Bone marrow (tissue), 2 donors: ENCODE data around the gene ST6GALNAC5.

Experiments
- DNase-seq, 2 donors: peaks; one replicate each; lab custom pipeline; 2025; lab: John Stamatoyannopoulos, UW

Gene ST6GALNAC5

GRCh38 chr1:77014073-77014788 lies 147.0 kb downstream of the ST6GALNAC5 start:
- DNase-seq, result no peak

GRCh38 chr1:77015748-77016341 lies 148.6 kb downstream of the ST6GALNAC5 start:
- DNase-seq, result no peak

- no peak for DNase-seq
Measured at GRCh38 chr1:77016386-77016985, 149.2 kb downstream of the ST6GALNAC5 start.

GRCh38 chr1:77018311-77018710 lies 151.0 kb downstream of the ST6GALNAC5 start:
- DNase-seq, result no peak

GRCh38 chr1:77018761-77019160 lies 151.5 kb downstream of the ST6GALNAC5 start:
- no peak for DNase-seq

GRCh38 chr1:77021732-77022131 lies 154.5 kb downstream of the ST6GALNAC5 start:
- DNase-seq, result no peak

GRCh38 chr1:77024500-77024899 lies 157.2 kb downstream of the ST6GALNAC5 start:
- no peak for DNase-seq

GRCh38 chr1:77025599-77025998 lies 158.3 kb downstream of the ST6GALNAC5 start:
- DNase-seq, result no peak

- DNase-seq, result no peak
Measured at GRCh38 chr1:77026135-77026534, 158.9 kb downstream of the ST6GALNAC5 start.

- no peak for DNase-seq
Measured at GRCh38 chr1:77026640-77027039, 159.4 kb downstream of the ST6GALNAC5 start.

- no peak for DNase-seq
Measured at GRCh38 chr1:77027847-77028246, 160.6 kb downstream of the ST6GALNAC5 start.

- no peak for DNase-seq
Measured at GRCh38 chr1:77030401-77031105, 163.3 kb downstream of the ST6GALNAC5 start.

GRCh38 chr1:77031106-77031662 lies 163.9 kb downstream of the ST6GALNAC5 start:
- no peak for DNase-seq

GRCh38 chr1:77036560-77036959 lies 169.3 kb downstream of the ST6GALNAC5 start:
- DNase-seq, result no peak

- DNase-seq, result no peak
Measured at GRCh38 chr1:77037038-77037437, 169.8 kb downstream of the ST6GALNAC5 start.

GRCh38 chr1:77038000-77038399 lies 170.7 kb downstream of the ST6GALNAC5 start:
- DNase-seq, result no peak

GRCh38 chr1:77039111-77039510 lies 171.8 kb downstream of the ST6GALNAC5 start:
- no peak for DNase-seq

- no peak for DNase-seq
Measured at GRCh38 chr1:77039739-77040138, 172.5 kb downstream of the ST6GALNAC5 start.

- DNase-seq, result no peak
Measured at GRCh38 chr1:77040826-77041225, 173.5 kb downstream of the ST6GALNAC5 start.

- DNase-seq, result no peak
Measured at GRCh38 chr1:77044133-77044849, 177.0 kb downstream of the ST6GALNAC5 start.

- DNase-seq, result no peak
Measured at GRCh38 chr1:77047575-77047974, 180.3 kb downstream of the ST6GALNAC5 start.
